GM18511 (cell line): ENCODE measurements around the gene LGR4.

Source experiments
- ATAC-seq: cut with Tn5 transposase; IDR thresholded peaks from one replicate; pipeline ENCODE4 v1.9.1; 2021; ENCODE audit warnings: mild to moderate bottlenecking, moderate library complexity; ENCODE audit not compliant: unreplicated experiment

The LGR4 gene

GRCh38 chr11:27433742-27434141, 38.8 kb downstream of the LGR4 start:
- ATAC-seq, result no peak

- ATAC-seq, result no peak
These were observed 40.8 kb downstream of the LGR4 start for GRCh38 chr11:27431808-27432207.

- ATAC-seq, result no peak
These were observed 42.7 kb downstream of the LGR4 start for GRCh38 chr11:27429761-27430393.

- no peak for ATAC-seq
These were observed 45.2 kb downstream of the LGR4 start for GRCh38 chr11:27427183-27427980.

- no peak for ATAC-seq
These were observed 46.8 kb downstream of the LGR4 start for GRCh38 chr11:27425814-27426213.

- no peak for ATAC-seq
These were observed 49.5 kb downstream of the LGR4 start for GRCh38 chr11:27423125-27423524.

DNA sequence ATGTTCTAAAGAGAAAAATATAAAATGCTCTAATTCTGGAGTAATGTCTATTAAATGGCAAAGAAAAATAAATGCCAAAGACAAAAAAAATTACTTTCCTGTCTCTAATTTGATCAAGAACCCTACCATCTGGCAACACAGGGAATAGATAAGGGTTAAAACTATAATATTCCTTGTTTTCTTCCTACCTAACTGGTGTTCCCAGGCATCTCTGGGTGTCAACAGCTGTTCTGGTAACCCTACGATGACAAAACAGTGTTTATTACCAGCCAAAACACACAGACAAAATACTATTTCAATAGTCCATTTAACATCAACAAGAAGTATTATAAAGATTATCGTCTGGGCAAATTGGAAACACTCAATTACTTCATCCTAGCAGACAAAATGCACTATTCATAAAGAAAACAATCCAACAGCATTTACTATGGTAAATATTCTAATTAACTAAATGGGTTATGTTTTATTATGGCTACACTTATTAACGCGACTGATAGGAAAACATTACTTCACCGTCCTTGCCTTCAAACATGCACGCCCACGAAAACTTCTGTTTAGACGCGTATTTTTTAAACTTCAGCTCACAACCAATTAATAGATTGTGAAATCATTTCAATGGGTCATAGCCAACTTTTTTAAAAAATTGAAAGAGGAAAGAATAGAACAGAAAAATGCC, 50.6 kb downstream of the LGR4 start:
- no peak for ATAC-seq

- no peak for ATAC-seq
These were observed 51.6 kb downstream of the LGR4 start for GRCh38 chr11:27420722-27421572.

DNA sequence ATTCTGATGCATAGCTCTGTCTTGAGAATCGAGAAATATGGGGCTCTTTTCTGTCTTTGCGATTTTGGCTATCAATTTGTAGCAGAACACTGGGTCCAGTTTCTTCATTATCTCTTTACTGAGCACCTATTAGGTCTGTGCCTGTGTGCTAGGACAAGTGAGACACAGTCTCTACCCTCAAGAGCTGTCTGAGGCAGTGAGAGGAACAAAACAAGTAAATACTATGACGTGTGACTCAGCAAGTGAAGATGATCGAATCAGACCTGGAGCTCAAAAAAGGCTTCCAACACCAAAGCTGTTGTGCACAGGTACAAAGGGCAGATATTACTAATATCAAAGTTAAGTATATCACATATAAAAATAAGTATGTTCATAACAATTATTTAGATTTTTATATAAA, 52.4 kb downstream of the LGR4 start:
- ATAC-seq, result no peak

DNA sequence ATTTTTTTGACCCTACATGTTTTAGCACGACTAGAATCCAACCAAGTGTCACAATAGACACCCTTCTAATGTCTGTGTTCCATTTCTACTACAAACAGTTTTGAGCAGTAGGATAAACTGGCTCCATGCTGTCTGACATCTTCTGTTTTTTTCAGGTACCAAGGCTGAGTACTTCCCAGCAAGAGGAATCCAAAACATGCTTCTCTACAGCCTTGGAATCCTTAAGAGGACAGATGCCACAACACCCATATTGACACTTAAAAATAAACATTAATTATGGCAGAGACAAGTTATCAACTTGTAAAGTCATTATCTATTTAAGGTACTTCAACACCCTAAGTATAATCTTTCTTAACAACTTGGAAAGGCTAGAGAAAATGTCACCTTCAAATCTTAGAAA, 54.2 kb downstream of the LGR4 start:
- no peak for ATAC-seq

DNA sequence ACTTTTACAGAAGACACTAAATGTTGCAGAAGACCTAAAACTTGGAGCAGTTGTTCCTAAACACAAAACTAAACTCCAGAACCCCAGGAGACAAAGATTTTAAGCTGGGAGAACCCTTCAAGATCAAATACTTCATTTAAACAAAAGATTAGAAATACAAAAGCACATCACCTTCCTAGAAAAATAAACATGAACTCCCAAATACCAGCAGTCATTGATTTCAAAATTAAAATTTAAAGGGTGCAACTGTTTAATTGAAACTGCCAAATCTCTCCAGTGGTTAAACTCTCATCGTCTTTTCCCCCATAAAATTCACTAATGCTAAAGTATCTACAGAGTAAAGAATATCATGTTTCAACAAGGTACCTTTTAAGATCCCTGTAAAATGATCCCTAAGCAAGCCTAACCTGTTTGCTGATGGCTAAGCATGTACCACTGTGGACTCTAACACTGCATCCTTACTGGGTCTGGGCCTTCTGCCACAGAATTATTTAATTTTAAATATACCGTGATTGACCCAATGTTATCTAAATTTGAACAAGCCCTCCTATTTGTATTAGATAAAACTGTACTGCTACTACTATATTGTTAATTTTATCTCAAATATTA, 55.9 kb downstream of the LGR4 start:
- no peak for ATAC-seq

- no peak for ATAC-seq
These were observed 57.9 kb downstream of the LGR4 start for GRCh38 chr11:27414644-27415043.

- ATAC-seq, result no peak
These were observed 59.4 kb downstream of the LGR4 start for GRCh38 chr11:27413218-27413617.

GRCh38 chr11:27412192-27412691, 60.3 kb downstream of the LGR4 start:
- ATAC-seq, result no peak

GRCh38 chr11:27411328-27411727, 61.3 kb downstream of the LGR4 start:
- ATAC-seq, result no peak

- ATAC-seq, result no peak
These were observed 62.3 kb downstream of the LGR4 start for GRCh38 chr11:27410272-27410671.

DNA sequence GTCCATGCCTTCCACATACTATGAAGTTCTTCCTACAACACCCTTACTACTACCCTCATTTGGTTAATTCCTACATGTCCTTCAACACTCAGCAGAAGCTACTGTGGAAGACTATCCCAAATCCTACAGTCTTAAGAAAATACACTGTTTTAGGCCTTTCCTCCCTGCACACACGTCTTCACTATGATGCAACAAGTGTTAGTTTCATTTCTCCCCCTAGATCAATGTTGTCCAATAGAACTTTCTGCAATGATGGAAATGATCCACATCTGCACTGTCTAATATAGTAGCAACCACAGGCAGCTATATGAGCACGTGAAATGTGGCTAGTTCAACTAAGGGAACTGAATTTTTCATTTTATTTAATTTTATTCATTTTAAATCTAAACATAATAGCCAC, 62.8 kb downstream of the LGR4 start:
- no peak for ATAC-seq

GRCh38 chr11:27409049-27409448, 63.5 kb downstream of the LGR4 start:
- no peak for ATAC-seq

GRCh38 chr11:27408246-27408800, 64.3 kb downstream of the LGR4 start:
- no peak for ATAC-seq
